Left lung (tissue), 10 donors: ENCODE results near the gene KIF15. TPM values are rescaled to one million over a fixed set of nuclear protein-coding genes. Genes with fewer than 3 reads are reported as not detected.
"Not testable (repeated sequence)": the region's sequence is repeated elsewhere in the genome, so short reads cannot be mapped to it uniquely, and the experiment has no call there.

ENCODE experiments used
- ATAC-seq: fragments of 200-7000 bp; cut with Tn5 transposase; one replicate; pipeline ENCODE4 v1.9.1; 2020; ENCODE audit warnings: moderate library complexity
- DNase-seq, 4 donors: peaks; one replicate each; pipeline ENCODE4 v3.0.0-alpha.2; 2013 to 2020
- H3K27ac ChIP-seq, 2 donors: fragments of 200-600 bp; sonication (generic) in 1 of 2; one replicate each; pipeline versions ENCODE4 v1.5.0 to v1.8.0; 2020 to 2021
- H3K27me3 ChIP-seq, 2 donors: fragments of 200-600 bp; sonication (generic) in 1 of 2; one replicate each; pipeline versions ENCODE4 v1.5.0 to v1.8.0; 2020 to 2021
- H3K36me3 ChIP-seq, 2 donors: fragments of 200-600 bp; sonication (generic) in 1 of 2; one replicate each; pipeline versions ENCODE4 v1.5.0 to v1.8.0; 2020 to 2021
- H3K4me1 ChIP-seq, 2 donors: fragments of 200-600 bp; one replicate each; pipeline ENCODE4 v1.8.0; 2021
- H3K4me3 ChIP-seq, 2 donors: fragments of 200-600 bp; sonication (generic) in 1 of 2; one replicate each; pipeline versions ENCODE4 v1.5.0 to v1.8.0; 2020 to 2021; ENCODE audit warnings: mild to moderate bottlenecking in 1 of 2
- H3K9me3 ChIP-seq, 2 donors: fragments of 200-600 bp; sonication (generic) in 1 of 2; one replicate each; pipeline versions ENCODE4 v1.5.0 to v1.8.0; 2020 to 2021
- intact Hi-C, 2 donors: fragments of 100-400 bp; cut with DNase I; formaldehyde crosslinking; loops; one replicate each; pipeline versions ENCODE4 v1.11.2 to v1.14.2; 2022
- polyA plus RNA-seq, 6 donors: library from polyadenylated mRNA; unstranded; fragments of 120-200 nt; gene quantifications; one replicate each; pipeline ENCODE4 v1.2.1, GENCODE V29; 2013; ENCODE audit not compliant: insufficient read length in 6 of 6
- total RNA-seq, 2 donors: library from RNA; stranded (reverse); fragmentation: NEBNext Ultra II Directional; extraction: Animal tissue kit (Norgen Biotek cat#: 25700); gene quantifications; one replicate each; pipeline ENCODE4 v1.2.1, GENCODE V29; 2021
- TF ChIP-seq, protein P1 (sequence below), 2 donors: fragments of 200-600 bp; sonication (generic) in 1 of 2; IDR thresholded peaks; one replicate each; pipeline versions ENCODE4 v1.5.0 to v1.8.0; 2021; ENCODE audit warnings: antibody characterized with exemption in 2 of 2
- donor health status: DM: no; HTN: yes; CAD: no.
- donor health status: DM: no; HTN: no; CAD: no.

KIF15 gene
- total and polyA plus RNA-seq, 8 donors: 1.8 to 51.3 (median 22.6) TPM

DNA sequence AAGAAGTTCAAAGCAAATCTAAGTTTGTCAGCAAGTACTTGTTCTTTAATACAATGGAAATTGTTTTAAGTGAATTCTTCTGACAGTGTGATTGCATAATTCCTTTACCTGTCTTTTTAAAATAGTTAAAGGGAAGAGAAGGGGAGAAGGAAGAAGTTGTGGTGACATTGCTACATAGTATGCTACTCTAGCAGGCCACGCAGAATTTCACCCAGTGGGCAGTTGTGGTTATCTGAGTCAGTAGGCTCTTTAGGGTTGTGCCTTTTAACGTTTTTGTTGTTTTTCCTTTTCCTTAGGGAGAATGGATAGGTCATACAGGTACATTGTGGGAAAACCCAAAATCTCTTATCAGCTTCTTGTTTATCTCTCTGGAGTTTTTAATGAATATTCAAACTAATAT lies 40.4 kb downstream of the KIF15 start:
- ATAC-seq (no peak), DNase-seq (no peak)
- TF ChIP-seq, protein P1, sequence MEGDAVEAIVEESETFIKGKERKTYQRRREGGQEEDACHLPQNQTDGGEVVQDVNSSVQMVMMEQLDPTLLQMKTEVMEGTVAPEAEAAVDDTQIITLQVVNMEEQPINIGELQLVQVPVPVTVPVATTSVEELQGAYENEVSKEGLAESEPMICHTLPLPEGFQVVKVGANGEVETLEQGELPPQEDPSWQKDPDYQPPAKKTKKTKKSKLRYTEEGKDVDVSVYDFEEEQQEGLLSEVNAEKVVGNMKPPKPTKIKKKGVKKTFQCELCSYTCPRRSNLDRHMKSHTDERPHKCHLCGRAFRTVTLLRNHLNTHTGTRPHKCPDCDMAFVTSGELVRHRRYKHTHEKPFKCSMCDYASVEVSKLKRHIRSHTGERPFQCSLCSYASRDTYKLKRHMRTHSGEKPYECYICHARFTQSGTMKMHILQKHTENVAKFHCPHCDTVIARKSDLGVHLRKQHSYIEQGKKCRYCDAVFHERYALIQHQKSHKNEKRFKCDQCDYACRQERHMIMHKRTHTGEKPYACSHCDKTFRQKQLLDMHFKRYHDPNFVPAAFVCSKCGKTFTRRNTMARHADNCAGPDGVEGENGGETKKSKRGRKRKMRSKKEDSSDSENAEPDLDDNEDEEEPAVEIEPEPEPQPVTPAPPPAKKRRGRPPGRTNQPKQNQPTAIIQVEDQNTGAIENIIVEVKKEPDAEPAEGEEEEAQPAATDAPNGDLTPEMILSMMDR (IDR thresholded peaks at IDR 0.05): no peak
- Histone ChIP-seq H3K4me3 (no peak overlapping the region), H3K27ac (no peak overlapping the region), H3K27me3 (no peaks in the 10 kb centered on the region), H3K36me3 (peaks cover 0 to 6% of the 10 kb centered on the region in 2 donors), H3K9me3 (no peaks in the 10 kb centered on the region), H3K4me1 (no peaks in the 10 kb centered on the region)
- intact Hi-C loops: no loop called here

DNA sequence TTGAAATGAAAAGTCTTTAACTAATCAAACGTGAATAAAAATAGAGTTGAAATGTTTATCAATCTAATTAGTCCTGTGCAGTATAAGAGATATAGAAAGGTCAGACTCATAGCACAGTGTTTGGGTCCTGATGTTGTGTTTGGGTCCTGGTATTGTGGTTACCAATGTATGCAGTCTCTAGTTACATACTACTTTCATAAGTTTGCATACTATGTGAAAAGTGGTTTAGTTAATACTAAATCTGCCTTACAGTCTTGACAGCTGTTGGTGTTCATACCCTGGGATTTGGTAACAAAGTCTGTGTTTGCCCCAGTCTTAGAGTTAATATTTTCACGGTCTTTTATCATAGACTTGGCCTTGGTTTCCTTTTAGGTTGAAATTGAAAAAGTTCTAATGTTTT lies 41.7 kb downstream of the KIF15 start:
- TF ChIP-seq, protein P1 (IDR thresholded peaks at IDR 0.05): no peak
- H3K36me3 ChIP-seq: peaks cover 0 to 5% of the 10 kb centered on the region in 2 donors
- DNase-seq (no peak), ATAC-seq (no peak)
- H3K27me3 ChIP-seq: no peaks in the 10 kb centered on the region
- no peak overlapping the region for H3K27ac ChIP-seq
- no peaks in the 10 kb centered on the region for H3K4me1 ChIP-seq
- H3K9me3 ChIP-seq: no peaks in the 10 kb centered on the region
- intact Hi-C loops: no loop called here
- no peak overlapping the region for H3K4me3 ChIP-seq

DNA sequence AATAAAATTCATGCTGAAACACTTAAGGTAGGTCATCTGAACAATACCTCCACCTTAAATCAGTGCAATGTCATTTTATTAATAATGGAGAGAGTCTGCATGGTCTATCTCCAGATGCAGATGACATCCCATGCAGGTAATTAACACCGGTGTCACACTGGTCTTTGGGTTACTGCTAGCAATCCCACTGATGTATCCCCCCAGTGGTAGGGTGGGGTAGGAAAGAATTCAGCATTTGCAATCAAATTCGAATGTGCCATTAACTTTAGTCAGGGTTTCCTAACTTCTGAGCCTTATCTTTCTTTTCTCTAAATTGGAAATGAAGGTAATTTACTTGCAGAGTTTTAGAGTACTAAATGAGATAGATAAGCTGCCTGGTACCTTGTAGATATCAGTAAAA lies 44.4 kb downstream of the KIF15 start:
- no peaks in the 10 kb centered on the region for H3K36me3 ChIP-seq

DNA sequence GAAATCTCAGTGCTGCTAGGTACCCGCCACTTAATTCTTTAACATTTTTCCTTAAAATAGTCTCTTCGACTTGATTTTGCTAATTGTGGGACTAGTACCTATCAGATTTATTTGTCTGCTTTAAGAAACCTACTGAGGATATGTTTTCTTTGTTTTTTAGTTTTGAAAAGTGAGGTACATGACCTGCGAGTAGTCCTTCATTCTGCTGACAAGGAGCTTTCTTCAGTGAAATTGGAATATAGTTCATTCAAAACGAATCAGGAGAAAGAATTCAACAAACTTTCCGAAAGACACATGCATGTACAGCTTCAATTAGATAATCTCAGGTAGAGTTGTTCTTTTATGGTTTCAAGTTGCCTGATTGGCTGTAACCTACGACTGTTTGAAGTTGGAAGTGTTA lies 53.2 kb downstream of the KIF15 start:
- Histone ChIP-seq H3K36me3 (peaks cover 0 to 16% of the 10 kb centered on the region in 2 donors), H3K4me3 (no peak overlapping the region), H3K9me3 (peaks cover 0 to 6% of the 10 kb centered on the region in 2 donors), H3K27me3 (no peaks in the 10 kb centered on the region), H3K27ac (no peak overlapping the region), H3K4me1 (no peaks in the 10 kb centered on the region)
- no peak for DNase-seq
- TF ChIP-seq, protein P1 (IDR thresholded peaks at IDR 0.05): no peak
- intact Hi-C loops: no loop called here
- no peak for ATAC-seq

More for the DNA sequence above, 44.4 kb downstream of the KIF15 start:
- no peak overlapping the region for H3K27ac ChIP-seq
- ATAC-seq: no peak
- no peak overlapping the region for H3K4me3 ChIP-seq
- no peaks in the 10 kb centered on the region for H3K27me3 ChIP-seq
- TF ChIP-seq, protein P1 (IDR thresholded peaks at IDR 0.05): no peak
- intact Hi-C loops: no loop called here
- H3K9me3 ChIP-seq: no peaks in the 10 kb centered on the region
- DNase-seq: no peak
- no peaks in the 10 kb centered on the region for H3K4me1 ChIP-seq

DNA sequence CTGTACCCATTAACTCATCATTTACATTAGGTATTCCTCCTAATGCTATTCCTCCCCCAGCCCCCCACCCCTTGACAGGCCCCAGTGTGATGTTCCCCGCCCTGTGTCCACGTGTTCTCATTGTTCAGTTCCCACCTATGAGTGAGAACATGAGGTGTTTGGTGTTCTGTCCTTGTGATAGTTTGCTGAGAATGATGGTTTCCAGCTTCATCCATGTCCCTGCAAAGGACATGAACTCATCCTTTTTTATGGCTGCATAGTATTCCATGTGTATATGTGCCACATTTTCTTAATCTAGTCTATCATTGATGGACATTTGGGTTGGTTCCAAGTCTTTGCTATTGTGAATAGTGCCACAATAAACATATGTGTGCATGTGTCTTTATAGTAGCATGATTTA lies 54.7 kb downstream of the KIF15 start:
- DNase-seq, H3K27ac ChIP-seq, H3K9me3 ChIP-seq, ATAC-seq, H3K4me3 ChIP-seq, intact Hi-C loops, H3K27me3 ChIP-seq, H3K4me1 ChIP-seq: not testable (repeated sequence)
- H3K36me3 ChIP-seq: peaks cover 0 to 16% of the 10 kb centered on the region in 2 donors

DNA sequence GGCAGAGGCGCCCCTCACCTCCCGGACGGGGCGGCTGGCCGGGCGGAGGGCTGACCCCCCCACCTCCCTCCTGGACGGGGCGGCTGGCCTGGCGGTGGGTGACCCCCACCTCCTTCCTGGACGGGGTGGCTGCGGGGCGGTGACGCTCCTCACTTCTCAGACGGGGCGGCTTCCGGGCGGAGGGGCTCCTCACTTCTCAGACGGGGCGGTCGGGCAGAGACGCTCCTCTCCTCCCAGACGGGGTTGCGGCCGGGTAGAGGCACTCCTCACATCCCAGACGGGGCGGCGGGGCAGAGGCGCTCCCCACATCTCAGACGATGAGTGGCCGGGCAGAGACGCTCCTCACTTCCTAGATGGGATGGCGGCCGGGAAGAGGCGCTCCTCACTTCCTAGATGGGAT lies 59.6 kb downstream of the KIF15 start:
- DNase-seq, H3K4me1 ChIP-seq, H3K9me3 ChIP-seq, H3K4me3 ChIP-seq, H3K27me3 ChIP-seq, H3K27ac ChIP-seq, intact Hi-C loops, ATAC-seq, H3K36me3 ChIP-seq: not testable (repeated sequence)
